GM13976 (cell line): ENCODE measurements around the gene USP7.

Experiments
- DNase-seq: peaks from one replicate; pipeline ENCODE4 v3.0.0; 2012; ENCODE audit warnings: low spot score
- CTCF ChIP-seq: IDR thresholded peaks from 2 replicates; pipeline ENCODE4 v1.5.1; 2012; ENCODE audit warnings: borderline replicate concordance, mild to moderate bottlenecking; ENCODE audit not compliant: insufficient read depth; ENCODE audit errors: extremely low read depth, missing control alignments, control extremely low read depth
- in situ Hi-C: fragments of 300-500 bp; cut with MboI; formaldehyde crosslinking; loops from one replicate; pipeline ENCODE4 v1.12.0; 2022; ENCODE audit warnings: low sequenced_read_pairs, mixed read lengths, inconsistent platforms; ENCODE audit not compliant: unreplicated experiment

Gene USP7

GRCh38 chr16:8867216-8867931 is 96.3 kb downstream of the USP7 start:
- no peak for TF ChIP-seq CTCF

GRCh38 chr16:8866884-8867215 is 96.9 kb downstream of the USP7 start:
- no peak for TF ChIP-seq CTCF
- in situ Hi-C loops: no loop called here
- no peak for DNase-seq

More at GRCh38 chr16:8867216-8867931, 96.3 kb downstream of the USP7 start:
- in situ Hi-C loops: no loop called here
- DNase-seq: no peak

GRCh38 chr16:8866118-8866883 is 97.4 kb downstream of the USP7 start:
- TF ChIP-seq CTCF: no peak
- DNase-seq: no peak
- in situ Hi-C loops: no loop called here

GRCh38 chr16:8865145-8865882 is 98.4 kb downstream of the USP7 start:
- TF ChIP-seq CTCF: no peak
- in situ Hi-C loops: no loop called here

GRCh38 chr16:8864480-8865110 is 99.1 kb downstream of the USP7 start:
- DNase-seq: no peak
- no peak for TF ChIP-seq CTCF
- in situ Hi-C loops: no loop called here

More at GRCh38 chr16:8865145-8865882, 98.4 kb downstream of the USP7 start:
- DNase-seq: no peak

- no peak for TF ChIP-seq CTCF
- in situ Hi-C loops: no loop called here
- no peak for DNase-seq
Measured at GRCh38 chr16:8863594-8864424, 99.9 kb downstream of the USP7 start.
